ENCODE results near the gene ZNF215.
"Not testable (repeated sequence)": the region's sequence is repeated elsewhere in the genome, so short reads cannot be mapped to it uniquely, and the experiment has no call there.

Gene ZNF215

GRCh38 chr11:6926208-6927029, at the start of gene ZNF215:
Gene ZNF215 (plus strand): TSS chr11:6926426. CDS start chr11:6932273, 5,847 bp downstream.
- ChIA-PET POLR2A (ENCODE audit: low non-redundant PET) (no interaction called here), CTCF (interaction anchor here (0.6 kb wide), 1 partner anchor 628 kb away, joined by 5 read pairs; no protein-coding TSS in a partner anchor)
- H3K27ac ChIP-seq, result peak within 1 kb of the TSS; percentile 75
- TF ChIP-seq CTCF (conservative IDR thresholded peaks at IDR 0.05; ENCODE audit: low read depth), result no peak
- DNase-seq (ENCODE audit: low spot score), result peak; percentile 67

- ChIA-PET POLR2A (ENCODE audit: low non-redundant PET) (no interaction called here), CTCF (no interaction called here)
- no peak for DNase-seq (ENCODE audit: low spot score)
- no peak overlapping the region for H3K27ac ChIP-seq
- TF ChIP-seq CTCF (conservative IDR thresholded peaks at IDR 0.05; ENCODE audit: low read depth), result no peak
Observed at GRCh38 chr11:6876914-6877313, 49.3 kb upstream of the ZNF215 start.

- TF ChIP-seq CTCF (conservative IDR thresholded peaks at IDR 0.05; ENCODE audit: low read depth), result no peak
- POLR2A ChIA-PET (ENCODE audit: low non-redundant PET), result no interaction called here
- no peak for DNase-seq (ENCODE audit: low spot score)
- CTCF ChIA-PET, result no interaction called here
- no peak overlapping the region for H3K27ac ChIP-seq
Observed at GRCh38 chr11:6882751-6883150, 43.5 kb upstream of the ZNF215 start.

- DNase-seq (ENCODE audit: low spot score); CTCF ChIA-PET; POLR2A ChIA-PET (ENCODE audit: low non-redundant PET); H3K27ac ChIP-seq: not testable (repeated sequence)
Observed at GRCh38 chr11:6887711-6888110, 38.5 kb upstream of the ZNF215 start.

- TF ChIP-seq CTCF (conservative IDR thresholded peaks at IDR 0.05; ENCODE audit: low read depth), result no peak
- ChIA-PET POLR2A (ENCODE audit: low non-redundant PET) (no interaction called here), CTCF (no interaction called here)
Observed at GRCh38 chr11:6888830-6889229, 37.4 kb upstream of the ZNF215 start.

GRCh38 chr11:6889835-6890234, 36.4 kb upstream of the ZNF215 start:
- TF ChIP-seq CTCF (conservative IDR thresholded peaks at IDR 0.05; ENCODE audit: low read depth), result no peak
- ChIA-PET CTCF (no interaction called here), POLR2A (ENCODE audit: low non-redundant PET) (no interaction called here)
- H3K27ac ChIP-seq, result no peak overlapping the region
- DNase-seq (ENCODE audit: low spot score), result no peak

More at GRCh38 chr11:6888830-6889229, 37.4 kb upstream of the ZNF215 start:
- DNase-seq (ENCODE audit: low spot score), result no peak
- no peak overlapping the region for H3K27ac ChIP-seq

- DNase-seq (ENCODE audit: low spot score), result no peak
- CTCF ChIA-PET, result no interaction called here
- H3K27ac ChIP-seq, result no peak within 1 kb of the TSS
- POLR2A ChIA-PET (ENCODE audit: low non-redundant PET), result no interaction called here
- no peak for TF ChIP-seq CTCF (conservative IDR thresholded peaks at IDR 0.05; ENCODE audit: low read depth)
Observed at GRCh38 chr11:6892400-6892799, 33.8 kb upstream of the ZNF215 start, which contains the start of gene OR2D2. Gene OR2D2 (minus strand): TSS chr11:6892500. CDS start chr11:6892500, 0 bp downstream.
